Measurements from ENCODE around the gene ZNF613.
A peak's percentile ranks its signal among the peaks of the same experiment; 100 is the strongest.
"Not testable (repeated sequence)": the region's sequence is repeated elsewhere in the genome, so short reads cannot be mapped to it uniquely, and the experiment has no call there.

The ZNF613 gene

DNA sequence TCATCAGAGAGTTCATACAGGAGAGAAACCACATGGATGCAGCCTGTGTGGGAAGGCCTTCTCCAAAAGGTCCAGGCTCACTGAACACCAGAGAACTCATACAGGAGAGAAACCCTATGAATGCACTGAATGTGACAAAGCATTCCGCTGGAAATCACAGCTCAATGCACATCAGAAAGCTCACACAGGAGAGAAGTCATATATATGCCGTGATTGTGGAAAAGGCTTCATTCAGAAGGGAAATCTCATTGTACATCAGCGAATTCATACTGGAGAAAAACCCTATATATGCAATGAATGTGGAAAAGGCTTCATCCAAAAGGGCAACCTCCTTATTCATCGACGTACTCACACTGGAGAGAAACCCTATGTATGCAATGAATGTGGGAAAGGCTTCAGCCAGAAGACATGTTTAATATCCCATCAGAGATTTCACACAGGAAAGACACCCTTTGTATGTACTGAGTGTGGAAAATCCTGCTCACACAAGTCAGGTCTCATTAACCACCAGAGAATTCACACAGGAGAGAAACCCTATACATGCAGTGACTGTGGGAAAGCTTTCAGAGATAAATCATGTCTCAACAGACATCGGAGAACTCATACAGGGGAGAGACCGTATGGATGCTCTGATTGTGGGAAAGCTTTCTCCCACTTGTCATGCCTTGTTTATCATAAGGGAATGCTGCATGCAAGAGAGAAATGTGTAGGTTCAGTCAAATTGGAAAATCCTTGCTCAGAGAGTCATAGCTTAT is 17.7 kb downstream of the ZNF613 start:
- no peak for DNase-seq (ENCODE audit: low read depth)

DNA sequence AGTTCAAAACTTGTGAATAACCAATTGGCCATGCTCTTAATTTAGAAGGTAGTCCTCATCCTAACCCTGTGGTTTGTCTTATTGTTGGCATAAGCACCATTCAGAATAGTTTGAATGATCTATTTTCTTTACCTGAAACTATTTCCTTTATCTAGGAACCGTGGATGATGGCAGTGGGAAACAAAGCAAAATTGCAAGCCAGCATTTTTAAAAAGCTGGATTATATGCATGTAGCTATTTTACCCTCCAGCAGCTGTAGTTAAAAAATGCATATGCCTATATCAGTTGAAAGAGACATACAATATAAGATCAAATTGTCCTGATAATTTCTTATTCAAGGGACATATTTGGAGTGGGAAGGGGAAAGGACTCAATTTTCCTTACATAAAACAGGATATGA is 19.3 kb downstream of the ZNF613 start:
- DNase-seq (ENCODE audit: low read depth) = no peak

DNA sequence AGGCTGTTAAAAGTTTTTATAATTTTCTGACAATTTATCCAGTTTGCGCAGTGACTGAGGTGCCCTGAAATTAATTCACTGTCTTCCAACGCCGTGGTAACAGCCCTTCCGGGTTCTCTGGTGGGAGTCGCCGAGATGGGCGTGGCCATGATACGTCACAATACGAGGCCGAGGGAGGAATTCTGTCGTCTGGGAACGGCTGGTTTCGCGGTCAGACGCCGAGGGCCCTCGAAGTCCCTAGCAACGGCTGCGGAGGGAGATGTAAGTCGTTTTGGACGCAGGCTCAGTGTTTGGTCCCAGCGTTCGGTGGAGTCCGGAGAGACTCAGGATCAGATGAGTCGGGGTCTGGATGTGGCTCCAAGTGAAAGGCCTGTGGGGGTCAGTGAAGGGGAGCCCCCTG is 21.7 kb downstream of the ZNF613 start:
- DNase-seq (ENCODE audit: low read depth) = no peak

DNA sequence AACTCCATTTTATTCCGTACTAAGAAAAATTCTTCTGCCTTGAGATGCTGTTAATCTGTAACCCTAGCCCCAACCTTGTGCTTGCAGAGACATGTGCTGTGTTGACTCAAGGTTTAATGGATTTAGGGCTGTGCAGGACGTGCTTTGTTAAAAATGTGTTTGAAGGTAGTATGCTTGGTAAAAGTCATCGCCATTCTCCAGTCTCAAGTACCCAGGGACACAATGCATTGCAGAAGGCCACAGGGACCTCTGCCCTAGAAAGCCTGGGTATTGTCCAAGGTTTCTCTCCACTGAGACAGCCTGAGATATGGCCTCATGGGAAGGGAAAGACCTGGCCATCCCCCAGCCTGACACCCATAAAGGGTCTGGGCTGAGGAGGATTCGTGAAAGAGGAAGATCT is 30.6 kb downstream of the ZNF613 start:
- DNase-seq (ENCODE audit: low read depth) = not testable (repeated sequence)

DNA sequence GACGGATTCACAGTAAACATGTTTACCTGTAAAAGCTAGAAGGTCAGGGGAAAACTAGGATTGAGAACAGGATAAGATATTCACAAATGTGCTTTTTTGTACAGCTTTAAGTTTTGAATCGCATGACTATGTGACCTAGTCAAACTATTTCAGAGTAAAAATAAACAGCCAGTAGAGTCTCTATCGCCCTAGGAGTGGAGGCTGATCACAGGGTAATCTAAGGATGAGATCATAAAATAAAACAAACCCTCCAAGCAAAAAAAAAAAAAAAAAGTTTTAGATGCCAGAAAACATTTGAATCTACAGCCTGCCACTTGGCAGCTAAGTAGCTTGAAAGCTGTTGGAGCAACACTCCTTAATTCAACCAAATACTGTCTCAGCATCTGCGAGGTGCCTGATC is 32.5 kb downstream of the ZNF613 start:
- no peak for DNase-seq (ENCODE audit: low read depth)

DNA sequence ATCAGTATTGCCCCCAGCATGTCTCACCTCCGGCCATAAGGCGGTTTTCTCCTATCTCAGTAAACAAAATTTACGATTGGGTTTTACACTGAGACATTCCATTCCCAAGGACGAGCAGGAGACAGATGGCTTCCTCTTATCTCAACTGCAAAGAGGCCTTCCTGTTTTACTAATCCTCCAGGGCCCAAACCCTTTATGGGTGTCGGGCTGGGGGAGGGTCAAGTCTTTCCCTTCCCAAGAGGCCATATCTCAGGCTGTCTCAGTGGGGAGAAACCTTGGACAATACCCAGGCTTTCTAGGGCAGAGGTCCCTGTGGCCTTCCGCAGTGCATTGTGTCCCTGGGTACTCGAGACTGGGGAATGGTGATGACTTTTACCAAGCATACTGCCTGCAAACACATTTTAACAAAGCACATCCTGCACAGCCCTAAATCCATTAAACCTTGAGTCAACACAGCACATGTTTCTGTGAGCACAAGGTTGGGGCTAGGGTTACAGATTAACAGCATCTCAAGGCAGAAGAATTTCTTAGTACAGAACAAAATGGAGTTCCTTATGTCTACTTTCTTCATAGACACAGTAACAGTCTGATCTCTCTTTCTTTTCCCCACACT is 33.5 kb downstream of the ZNF613 start:
- not testable (repeated sequence) for DNase-seq (ENCODE audit: low read depth)

DNA sequence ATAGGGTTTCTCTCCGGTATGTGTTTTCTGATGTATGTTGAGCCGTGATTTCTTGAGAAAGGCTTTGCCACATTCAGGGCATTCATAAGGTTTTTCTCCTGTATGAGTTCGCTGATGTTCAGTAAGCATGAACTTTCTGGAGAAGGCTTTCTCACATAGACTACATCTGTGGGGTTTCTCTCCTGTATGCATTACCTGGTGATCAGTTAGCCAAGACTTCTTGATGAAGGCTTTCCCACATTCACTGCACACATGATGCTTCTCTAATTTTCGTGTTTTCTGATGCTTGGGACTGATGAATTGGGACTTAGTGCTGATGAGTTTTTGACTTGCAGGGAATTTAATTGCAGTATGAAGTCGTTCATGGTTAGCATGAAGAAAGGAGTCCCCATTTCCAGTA is 38.3 kb downstream of the ZNF613 start:
- no peak for DNase-seq (ENCODE audit: low read depth)

DNA sequence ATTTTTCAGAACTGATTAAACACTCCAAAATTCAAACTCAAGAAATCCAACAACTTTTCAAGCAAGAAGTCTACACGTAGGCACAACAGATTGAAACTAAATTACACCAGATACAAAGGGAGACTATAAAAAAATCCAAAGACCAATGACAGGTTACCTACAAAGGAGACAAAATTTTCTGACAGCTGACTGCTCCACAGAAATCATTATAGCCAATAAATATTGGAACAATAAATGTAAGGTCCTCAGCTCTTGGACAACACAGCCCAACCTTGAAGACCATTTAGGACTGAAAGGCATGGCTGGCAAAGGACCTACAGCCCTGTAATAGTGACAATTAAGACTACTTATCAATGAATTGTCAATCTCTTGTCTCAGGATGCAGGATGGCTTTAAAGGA is 43.4 kb downstream of the ZNF613 start:
- no peak for DNase-seq (ENCODE audit: low read depth)

DNA sequence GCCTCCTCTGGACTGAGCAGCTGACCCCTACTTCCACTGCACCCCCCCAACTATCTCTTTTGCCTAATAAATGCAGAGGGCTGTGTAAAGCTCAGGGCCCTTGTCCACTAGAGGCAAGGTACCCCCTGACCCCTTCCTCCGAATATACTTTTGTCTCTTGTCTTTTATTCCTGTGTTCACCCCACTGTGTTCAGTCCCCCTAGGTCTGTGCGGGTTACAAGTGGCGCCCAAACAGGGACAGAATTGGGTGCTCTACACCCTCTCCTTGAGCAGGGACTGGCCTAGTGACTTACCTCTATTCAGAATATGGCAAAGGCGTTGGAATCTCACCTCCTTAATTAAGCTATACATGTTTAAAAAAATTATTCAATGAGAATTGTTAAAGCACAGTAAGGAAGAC is 44.4 kb downstream of the ZNF613 start:
- DNase-seq (ENCODE audit: low read depth) = no peak

DNA sequence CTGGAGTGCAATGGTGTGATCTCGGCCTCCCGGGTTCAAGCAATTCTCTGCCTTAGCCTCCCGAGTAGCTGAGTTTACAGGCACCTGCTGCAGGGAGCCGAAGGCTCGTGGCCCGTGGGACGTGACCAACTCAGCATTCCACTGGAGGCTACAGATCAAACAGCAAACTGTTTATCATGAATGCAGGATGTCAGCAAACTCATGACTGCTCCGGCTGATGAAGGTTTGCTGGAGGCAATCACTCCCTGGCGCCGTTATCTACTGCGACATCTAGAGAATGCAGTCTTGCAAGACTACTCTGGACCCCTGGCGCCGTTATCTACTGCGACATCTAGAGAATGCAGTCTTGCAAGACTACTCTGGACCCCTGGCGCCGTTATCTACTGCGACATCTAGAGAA is 48.5 kb downstream of the ZNF613 start:
- not testable (repeated sequence) for DNase-seq (ENCODE audit: low read depth)

DNA sequence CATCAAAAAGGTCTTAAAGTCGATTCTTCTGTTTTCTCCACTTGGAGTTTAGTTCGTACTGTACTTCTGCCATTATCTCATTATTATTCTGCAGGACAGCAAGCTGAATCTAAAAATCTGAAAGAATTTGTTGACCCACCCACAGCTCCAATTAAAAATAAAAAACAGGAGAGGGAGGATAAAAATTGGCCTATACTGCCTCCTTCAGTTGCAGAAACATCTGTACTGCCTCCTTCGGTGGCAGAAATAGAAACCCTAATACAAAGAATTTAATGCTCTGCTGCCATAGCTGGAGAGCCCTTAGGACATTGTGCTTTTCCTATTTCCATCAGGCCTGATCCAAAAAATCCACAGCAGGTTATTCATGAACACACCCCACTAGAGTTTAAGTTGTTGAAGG is 49.6 kb downstream of the ZNF613 start:
- DNase-seq (ENCODE audit: low read depth) = no peak

DNA sequence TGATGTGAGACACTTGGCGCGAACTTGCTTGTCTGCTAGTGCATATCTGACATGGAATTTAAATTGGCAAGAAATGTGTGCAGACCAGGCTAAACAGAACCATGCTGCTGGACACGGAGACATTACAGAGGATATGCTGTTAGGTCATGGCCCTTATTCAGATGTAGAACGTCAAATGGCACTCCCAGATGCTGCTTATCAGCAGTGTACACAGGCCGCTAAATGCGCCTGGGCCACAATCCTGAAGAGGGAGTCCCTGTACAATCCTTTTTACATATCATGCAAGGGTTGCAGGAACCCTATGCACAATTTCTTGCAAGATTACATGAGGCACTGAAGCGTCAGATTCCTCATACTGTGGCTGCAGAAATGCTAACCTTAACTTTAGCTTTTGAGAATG is 50.1 kb downstream of the ZNF613 start:
- no peak for DNase-seq (ENCODE audit: low read depth)

DNA sequence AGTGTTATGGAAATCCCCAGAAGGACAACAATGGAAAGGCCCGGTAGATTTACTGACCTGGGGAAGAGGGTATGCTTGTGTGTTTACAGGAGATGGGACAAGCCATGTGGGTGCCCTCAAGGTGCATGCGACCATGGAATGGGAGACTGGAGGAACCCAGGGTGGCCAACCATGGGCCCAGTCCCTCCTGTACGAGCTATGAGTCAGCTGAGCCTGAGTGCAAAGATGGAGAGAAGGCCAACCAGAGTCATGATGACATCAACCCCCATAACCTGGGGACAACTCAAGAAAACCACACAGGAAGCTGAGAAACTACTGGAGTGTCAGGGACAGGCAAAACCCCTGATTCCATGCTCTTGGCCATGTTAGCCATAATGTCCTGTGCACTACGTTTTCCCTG is 51.6 kb downstream of the ZNF613 start:
- DNase-seq (ENCODE audit: low read depth) = no peak

DNA sequence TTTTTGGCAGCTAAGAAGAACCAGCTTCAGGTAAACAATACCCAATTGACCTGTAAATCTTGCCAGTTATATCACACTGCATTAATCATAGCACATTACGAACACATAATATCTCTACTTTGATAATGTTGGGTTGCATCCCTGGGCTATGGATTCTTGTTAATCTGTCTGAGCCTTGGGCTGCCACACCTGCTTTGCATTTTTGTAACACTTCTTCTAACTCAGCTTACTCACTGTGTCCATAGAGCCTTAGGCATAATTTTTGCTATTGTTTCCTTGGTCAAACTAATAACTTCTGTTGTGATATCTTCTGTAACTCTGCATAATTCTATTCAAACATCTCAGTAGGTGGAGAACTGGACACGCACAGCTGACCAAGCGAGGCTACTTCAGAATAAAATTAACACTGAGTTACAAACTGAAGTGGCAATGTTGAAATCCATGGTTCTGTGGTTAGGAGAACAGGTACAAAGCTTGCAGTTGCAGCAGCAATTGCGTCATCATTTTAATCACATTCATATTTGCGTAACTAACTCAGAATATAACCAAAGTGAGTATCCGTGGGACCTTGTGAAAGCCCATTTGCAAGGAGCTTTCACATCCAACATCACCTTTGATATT is 53.0 kb downstream of the ZNF613 start:
- no peak for DNase-seq (ENCODE audit: low read depth)

DNA sequence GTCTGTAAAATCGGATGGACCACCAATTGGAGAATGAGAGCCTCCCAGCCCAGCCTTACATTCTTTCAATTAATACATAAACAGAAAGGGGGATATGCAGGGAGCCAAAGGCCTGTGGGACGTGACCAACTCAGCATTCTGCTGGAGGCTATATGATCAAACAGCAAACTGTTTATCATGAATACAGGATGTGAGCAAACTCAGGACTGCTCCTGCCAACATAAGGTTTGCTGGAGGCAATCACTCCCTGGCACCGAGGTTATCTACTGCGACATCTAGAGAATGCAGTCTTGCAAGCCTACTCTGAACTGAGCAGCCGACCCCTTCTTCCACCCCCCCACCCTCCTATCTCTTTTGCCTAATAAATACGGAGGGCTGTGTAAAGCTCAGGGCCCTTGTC is 53.7 kb downstream of the ZNF613 start:
- not testable (repeated sequence) for DNase-seq (ENCODE audit: low read depth)

DNA sequence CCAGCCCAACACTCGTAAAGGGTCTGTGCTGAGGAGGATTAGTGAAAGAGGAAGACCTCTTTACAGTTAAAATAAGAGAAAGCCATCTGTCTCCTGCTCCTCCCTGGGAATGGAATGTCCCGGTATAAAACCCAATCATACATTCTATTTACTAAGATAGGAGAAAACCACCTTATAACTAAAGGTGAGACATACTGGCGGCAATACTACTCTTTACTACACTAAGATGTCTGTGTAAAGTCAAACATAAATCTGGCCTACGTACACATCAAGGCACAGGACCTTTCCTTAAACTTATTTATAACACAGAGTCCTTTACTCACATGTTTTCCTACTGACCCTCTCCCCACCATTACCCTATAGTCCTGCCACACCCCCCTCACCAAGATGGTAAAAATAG is 56.1 kb downstream of the ZNF613 start:
- DNase-seq (ENCODE audit: low read depth) = no peak

DNA sequence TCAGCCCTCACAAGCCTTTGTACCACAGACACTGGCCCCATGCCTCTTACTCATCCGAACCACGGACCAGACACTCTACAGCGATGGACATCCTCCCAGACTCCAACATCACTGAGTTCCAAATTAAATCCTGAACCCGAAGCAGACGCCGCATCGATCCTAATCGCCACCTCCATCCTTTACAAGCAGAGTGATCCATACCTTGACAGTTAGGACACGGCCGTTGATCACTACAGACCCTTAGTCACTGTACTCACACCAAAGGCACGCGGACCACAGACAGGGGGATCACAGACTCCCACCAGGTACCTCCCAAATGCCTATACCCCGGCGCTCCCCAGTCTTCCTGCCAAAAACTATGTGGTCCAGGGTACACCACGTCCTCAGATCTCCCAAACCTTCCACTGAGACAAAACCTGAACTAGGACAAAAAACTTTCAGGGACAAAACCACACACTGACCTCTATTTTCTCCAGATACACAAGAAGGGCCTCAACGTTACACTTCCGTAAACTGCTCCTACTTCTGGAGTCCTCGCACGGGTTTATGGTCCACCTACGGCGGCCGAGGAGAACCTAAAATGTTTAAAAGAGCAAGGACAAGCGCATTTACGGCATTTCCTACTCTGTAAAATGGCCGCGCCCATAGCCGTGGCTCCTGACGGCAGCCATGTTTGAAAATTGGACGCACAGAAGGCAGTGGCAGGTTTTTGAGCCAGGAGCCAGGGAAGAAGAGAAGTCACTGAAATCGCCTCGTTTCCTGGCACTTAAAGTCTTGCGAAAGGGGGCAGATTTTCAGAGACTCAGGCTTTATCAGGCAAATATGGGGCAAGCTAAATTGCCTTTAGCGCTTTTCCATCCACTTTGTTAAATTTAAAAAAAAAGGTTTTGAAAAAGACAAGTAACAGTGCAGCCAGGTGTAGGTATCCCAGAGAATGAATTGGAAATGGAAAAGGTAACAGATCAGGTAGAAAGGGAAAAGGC is 59.3 kb downstream of the ZNF613 start, which contains the start of gene ZNF350:
TSS of gene ZNF350 (minus strand) at position 532 of the 983 bp plus-strand sequence. CDS start 12,480 bp downstream, outside the sequence.
- DNase-seq (ENCODE audit: low read depth) = peak; percentile 85

DNA sequence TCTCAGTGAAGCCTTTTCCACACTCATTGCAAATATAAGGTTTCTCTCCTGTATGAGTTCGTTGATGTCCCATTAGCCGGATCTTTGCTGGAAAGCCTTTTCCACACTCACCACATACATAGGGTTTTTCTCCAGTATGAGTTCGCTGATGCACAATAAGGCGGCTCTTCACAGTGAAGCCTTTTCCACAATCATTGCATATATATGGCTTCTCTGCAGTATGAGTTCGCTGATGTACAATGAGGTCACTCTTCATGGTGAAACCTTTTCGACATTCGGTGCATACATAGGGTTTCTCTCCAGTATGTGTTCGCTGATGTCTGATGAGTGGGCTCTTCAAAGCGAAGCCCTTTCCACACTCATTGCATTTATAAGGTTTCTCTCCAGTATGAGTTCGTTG is 66.2 kb downstream of the ZNF613 start:
- no peak for DNase-seq (ENCODE audit: low read depth)

DNA sequence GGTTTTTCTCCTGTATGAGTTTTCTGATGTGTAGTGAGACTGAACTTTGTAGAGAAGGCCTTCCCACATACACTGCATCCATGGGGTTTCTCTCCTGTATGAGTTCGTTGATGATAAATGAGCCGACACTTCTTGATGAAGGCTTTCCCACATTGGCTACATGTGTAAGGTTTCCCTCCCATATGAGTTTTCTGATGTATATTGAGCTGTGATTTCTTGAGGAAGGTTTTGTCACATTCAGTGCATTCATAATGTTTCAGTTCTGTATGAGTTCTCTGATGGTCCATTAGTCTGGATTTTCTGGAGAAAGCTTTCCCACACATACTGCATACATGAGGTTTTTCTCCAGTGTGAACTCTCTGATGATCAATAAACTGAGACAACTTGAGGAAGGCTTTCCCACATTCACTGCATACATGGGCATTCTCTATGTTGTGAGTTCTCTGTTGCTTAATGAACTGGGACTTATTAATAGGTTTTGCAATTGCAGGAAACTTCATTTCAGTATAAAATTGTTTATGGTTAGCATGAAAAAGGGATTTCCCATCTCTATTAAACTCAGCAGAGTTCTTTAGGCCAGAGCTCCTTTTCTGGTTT is 66.9 kb downstream of the ZNF613 start:
- no peak for DNase-seq (ENCODE audit: low read depth)

Data from stimulated activated CD8-positive, alpha-beta memory T cell treated with anti-CD3 and anti-CD28 coated beads, Interleukin-12 subunit alpha, Interleukin-12 subunit beta, amount 100 ng/mL, for 1 hour (primary cell).